NCI-H2196 (cell line): Measurements from ENCODE around the gene HNRNPLL.
"Not testable (repeated sequence)": the region's sequence is repeated elsewhere in the genome, so short reads cannot be mapped to it uniquely, and the experiment has no call there.

Source experiments
- DNase-seq: peaks from one replicate; lab custom pipeline; 2025; ENCODE audit not compliant: unreplicated experiment; lab: John Stamatoyannopoulos, UW

The HNRNPLL gene

GRCh38 chr2:38620282-38620977 is 17.7 kb upstream of the HNRNPLL start:
- peak; percentile 78 for DNase-seq

GRCh38 chr2:38619458-38620164 is 16.9 kb upstream of the HNRNPLL start:
- DNase-seq, result no peak

DNA sequence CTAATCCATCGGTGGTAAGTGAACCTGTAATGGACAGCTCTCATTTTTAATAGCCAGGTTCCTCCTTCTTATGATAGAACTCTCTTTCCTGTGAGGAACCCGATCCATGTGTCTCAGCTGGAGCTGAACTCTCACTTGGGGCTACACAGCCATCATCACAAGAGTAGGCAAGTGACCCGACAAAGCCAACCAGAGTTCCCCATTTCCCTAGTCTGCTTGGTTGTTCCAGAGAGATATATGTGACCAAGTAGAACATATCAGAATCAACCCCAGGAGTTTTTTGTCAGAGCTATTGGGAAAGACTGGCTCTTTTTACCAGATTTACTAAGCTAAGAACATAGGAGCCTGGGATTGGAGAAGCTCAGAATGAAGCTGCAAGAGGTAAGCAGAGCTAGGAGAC is 14.6 kb upstream of the HNRNPLL start:
- no peak for DNase-seq

DNA sequence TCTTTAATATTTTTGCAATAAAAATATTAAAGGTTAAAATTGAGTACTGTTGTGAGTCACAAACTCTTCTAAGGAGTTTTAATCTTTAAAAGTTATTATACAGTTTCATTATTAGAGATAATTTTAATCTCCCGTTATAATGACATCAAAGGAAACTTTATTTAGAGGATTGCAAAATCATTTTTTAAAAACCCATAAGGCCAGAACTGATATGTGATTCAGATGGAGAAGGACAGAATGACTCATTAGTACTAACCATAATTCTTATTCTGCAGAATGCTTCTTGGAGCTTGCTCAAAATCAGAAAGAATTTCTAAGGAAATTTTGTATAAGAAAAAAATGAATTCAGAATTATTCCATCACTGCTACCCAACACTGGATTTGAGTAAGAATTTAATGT is 12.5 kb upstream of the HNRNPLL start:
- no peak for DNase-seq

- DNase-seq, result no peak
These were observed 11.1 kb upstream of the HNRNPLL start for GRCh38 chr2:38613849-38614213.

DNA sequence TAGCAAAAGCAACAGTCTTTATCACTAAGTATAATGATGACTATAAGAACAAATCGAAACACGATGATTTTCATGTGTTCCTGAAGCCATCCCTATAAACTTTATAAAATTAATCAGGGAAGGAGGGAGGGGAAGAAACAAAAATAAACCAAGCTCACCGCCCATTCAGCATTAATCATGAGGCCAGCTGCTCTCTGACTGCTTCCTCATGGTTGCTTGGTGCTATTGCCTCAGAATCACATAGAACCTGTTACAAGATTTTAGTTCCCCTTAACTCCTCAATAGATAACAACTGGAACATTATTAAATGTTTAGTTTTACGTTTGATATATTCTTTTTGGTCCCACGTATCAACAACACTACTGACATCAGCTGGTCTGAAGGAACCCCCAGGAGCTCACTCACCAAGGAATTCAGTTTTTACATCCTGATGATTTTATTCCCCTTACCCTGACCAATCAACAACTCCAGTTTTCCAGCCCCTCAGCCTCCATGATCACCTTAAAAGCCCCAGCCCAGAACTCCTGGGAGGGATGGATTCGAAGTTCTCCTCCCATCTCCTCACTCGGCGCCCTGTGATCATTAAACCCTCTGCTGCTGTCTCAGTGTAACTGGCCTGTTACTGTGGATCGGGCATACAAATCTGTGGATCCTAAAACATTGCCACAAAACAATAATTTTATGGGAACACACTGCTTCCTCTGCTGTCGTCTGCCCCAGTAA is 10.6 kb upstream of the HNRNPLL start:
- no peak for DNase-seq

DNA sequence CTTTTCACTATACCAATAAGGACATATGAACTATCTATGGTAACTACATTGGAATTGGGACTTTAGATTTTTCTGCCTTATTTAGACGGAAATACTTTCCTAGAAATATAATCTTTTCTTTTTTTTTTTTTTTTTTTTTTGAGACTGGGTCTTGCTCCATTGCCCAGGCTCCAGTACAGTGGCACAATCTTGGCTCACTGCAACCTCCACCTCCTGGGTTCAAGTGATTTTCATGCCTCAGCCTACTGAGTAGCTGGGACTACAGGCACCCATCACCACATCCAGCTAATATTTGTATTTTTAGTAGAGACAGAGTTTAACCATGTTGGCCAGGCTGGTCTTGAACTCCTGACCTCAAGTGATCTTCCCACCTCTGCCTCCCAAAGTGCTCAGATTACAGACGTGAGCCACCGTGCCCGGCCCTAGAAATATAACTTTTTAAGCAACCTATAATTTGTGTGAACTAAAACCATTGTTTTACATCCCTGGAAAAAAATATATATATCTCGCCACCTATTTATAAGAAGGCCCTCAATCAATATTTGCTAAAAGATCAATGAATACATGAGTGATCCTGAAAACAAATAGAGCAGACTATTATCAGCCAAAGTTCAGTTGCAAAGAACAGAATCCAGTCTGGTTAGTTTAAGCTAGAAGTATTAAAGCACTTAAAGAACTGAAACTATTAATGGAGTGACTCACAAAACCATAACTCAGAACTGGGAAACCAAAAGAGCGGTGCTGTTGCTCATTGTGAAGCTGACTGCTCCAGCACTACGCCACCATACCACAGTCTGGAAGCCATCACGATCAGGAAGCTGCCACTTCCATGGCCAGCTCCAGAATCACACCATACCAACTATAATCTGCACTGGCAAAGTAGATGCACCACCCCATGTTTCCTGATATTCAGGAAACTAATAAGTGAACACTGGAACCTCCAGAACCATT is 8.4 kb upstream of the HNRNPLL start:
- no peak for DNase-seq

- not testable (repeated sequence) for DNase-seq
These were observed 6.5 kb upstream of the HNRNPLL start for GRCh38 chr2:38609246-38609645.

GRCh38 chr2:38608755-38609154 is 6.0 kb upstream of the HNRNPLL start:
- no peak for DNase-seq

GRCh38 chr2:38605298-38605830 is 2.6 kb upstream of the HNRNPLL start:
- DNase-seq, result no peak

- DNase-seq, result peak; percentile 84
These were observed 918 bp upstream of the HNRNPLL start for GRCh38 chr2:38603402-38604290.

DNA sequence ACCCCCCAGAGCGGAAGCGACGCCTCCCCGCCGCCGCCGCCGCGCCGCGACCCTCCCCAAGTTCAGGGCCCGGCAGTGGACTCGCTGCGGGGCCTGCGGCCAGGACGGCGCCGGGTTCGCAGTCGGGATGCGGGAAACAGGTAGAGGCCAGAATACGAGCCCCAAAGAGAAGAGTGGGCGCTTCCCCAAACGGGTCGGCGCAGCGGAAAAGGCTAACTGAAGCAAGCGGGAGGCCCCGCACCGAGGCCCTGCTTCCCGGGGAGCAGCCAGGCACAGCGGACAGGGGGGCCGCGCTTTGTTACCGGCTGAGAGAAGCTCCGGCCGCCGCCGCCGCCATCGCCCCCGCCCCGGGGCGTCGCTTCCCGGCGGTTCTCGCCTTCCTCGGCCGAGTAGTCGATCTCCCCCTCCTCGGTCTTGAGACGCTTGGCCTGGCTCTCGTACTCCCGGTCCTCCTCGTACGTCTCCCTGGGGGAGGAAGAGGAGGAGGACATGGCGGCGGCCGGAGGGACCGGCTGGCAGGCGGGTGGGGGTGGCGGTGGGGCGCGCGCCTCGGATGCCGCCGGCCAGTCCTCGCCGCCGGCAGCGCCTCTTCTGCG is 494 bp downstream of the HNRNPLL start:
- DNase-seq, result no peak

- peak; percentile 23 for DNase-seq
These were observed 1.1 kb downstream of the HNRNPLL start for GRCh38 chr2:38601463-38602135.

GRCh38 chr2:38600921-38601455 is 1.7 kb downstream of the HNRNPLL start:
- DNase-seq, result no peak

- DNase-seq, result no peak
These were observed 2.4 kb downstream of the HNRNPLL start for GRCh38 chr2:38600242-38600891.

DNA sequence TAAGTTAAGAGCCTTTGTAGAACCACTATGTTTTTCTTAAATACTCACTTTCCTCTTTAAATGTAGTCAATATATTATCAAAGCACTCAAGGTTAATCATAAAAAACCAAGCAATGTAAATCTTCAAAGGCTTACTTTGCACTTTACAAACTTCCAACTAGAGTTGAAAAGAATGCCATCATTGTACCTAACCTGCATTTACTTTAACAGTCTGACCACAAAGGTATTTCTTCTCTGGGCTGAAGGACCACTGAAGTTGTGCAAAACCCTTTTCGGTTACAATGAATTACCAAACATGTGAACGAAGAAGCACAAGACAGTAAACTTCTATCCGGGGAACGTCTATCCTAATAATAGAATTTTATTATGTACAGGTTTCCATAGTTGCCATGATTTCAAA is 3.0 kb downstream of the HNRNPLL start:
- DNase-seq, result no peak

DNA sequence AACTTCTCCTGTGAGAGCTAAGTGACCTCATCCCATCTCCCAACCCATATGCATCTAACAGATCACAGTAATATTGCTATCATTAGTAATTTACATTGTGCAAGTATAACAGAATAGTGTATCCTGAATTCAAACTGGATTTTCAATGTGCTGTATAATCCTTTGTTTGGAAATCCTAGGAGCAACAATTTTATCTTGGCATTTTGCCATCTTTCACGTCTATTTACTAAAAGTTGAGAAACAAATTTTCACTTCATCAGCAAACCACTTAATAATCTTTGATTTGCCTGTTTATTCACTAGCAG is 3.8 kb downstream of the HNRNPLL start:
- peak; percentile 8 for DNase-seq
